ENCODE measurements around the gene KCNV2.
"Not testable (repeated sequence)": the region's sequence is repeated elsewhere in the genome, so short reads cannot be mapped to it uniquely, and the experiment has no call there.

The KCNV2 gene

DNA sequence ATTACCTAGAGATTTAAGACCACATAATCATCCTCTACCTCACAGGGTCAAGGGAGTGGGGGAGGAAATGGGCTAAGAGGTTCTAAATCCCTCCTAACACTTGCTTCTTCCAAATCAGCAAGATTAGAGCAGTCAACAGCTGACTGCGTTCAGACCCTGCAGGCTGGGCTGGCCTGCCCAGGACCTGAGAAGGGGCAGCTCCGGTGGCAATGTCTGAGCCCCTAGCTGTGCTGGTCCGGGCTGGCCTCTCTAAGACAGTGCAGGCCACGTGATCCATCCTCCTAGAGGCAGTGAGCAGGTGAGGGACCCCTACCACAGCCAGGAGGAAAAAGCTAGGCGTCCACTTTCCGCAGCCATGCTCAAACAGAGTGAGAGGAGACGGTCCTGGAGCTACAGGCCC is at the start of gene KCNV2:
KCNV2 (plus strand) TSS at position 126 of the 400 bp plus-strand sequence; CDS start at position 356, 230 bp downstream.
- DNase-seq (ENCODE audit: low read depth, low spot score), result no peak

DNA sequence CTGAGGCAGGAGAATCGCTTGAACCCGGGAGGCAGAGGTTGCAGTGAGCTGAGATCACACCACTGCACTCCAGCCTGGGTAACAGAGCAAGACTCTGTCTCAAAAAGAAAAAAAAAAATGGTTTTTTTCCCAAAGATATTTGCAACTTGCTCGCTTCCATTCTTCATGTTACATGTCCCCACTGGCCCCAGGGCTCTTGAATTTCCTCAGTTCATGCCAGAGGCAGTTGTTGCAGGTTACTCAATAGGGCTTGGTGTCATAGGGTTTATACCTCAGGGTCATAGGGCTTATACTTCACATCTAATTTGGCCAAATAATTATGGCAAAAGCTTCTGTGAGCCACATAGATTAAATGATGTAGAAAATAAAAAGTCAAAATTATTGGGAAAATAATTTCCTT is 44.1 kb upstream of the KCNV2 start:
- DNase-seq (ENCODE audit: low read depth, low spot score), result no peak

DNA sequence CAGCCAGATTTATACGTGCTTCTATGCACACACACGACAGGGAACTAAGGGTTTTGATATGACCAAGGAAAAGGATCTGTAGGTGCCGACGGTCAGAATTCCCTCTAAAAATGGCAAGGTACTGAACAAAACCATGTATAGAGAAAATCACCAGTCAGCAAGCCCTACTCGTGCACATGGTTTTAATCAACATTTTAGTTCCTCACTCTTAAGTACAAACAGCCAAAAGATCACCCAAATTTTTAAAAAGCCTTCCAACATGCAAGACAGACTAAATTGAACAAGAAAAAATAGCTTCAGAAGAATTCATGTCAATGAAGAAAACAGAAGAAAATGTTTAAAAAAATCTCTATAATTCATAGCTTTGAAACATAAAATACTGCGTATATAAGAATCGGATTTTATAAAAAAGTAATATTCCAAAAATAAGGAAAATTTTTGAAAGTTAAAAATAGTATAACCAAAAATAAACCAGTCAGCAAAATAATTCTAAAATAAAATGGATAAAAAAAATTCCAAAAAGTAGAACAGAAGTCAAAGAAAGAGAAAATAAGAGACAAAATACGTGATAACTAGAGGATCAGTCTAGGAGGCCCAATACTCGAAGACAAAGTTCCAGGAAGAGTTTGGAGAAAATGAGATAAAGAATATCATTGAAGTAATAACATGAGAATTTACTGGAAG is 43.0 kb upstream of the KCNV2 start:
- no peak for DNase-seq (ENCODE audit: low read depth, low spot score)

DNA sequence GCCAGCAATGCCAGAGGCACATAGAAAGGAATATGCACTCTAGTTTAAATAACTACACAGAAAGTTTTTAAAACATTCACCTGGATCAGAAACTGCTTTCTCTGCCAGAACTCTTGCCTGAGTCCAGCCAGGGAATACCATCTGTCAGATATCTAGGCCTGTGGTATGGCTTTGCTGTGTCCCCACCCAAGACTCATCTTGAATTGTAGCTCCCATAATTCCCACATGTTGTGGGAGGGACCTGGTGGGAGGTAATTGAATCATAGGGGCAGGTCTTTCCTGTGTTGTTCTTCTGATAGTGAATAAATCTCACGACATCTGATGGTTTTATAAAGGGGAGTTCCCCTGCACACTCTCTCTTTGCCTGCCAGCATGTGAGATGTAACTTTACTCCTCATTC is 41.5 kb upstream of the KCNV2 start:
- DNase-seq (ENCODE audit: low read depth, low spot score), result no peak

DNA sequence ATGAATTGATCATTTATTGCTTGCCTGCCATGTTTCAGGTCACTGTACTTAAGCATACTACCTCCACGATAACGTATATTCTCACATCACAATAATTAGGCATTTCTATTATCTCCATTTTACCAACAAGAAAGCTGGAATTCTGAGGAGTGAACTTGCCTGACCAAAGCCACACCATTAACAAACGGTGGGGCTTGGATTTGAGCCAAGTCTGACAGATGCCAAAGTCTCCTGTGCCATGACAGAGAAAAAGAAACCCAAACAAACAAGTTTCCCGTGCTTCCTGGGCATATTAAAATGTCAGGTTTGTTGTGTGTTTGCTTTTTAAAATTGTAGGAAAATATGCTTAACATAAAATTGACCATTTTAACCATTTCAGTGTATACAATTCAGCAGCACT is 40.8 kb upstream of the KCNV2 start:
- DNase-seq (ENCODE audit: low read depth, low spot score), result peak; percentile 55

DNA sequence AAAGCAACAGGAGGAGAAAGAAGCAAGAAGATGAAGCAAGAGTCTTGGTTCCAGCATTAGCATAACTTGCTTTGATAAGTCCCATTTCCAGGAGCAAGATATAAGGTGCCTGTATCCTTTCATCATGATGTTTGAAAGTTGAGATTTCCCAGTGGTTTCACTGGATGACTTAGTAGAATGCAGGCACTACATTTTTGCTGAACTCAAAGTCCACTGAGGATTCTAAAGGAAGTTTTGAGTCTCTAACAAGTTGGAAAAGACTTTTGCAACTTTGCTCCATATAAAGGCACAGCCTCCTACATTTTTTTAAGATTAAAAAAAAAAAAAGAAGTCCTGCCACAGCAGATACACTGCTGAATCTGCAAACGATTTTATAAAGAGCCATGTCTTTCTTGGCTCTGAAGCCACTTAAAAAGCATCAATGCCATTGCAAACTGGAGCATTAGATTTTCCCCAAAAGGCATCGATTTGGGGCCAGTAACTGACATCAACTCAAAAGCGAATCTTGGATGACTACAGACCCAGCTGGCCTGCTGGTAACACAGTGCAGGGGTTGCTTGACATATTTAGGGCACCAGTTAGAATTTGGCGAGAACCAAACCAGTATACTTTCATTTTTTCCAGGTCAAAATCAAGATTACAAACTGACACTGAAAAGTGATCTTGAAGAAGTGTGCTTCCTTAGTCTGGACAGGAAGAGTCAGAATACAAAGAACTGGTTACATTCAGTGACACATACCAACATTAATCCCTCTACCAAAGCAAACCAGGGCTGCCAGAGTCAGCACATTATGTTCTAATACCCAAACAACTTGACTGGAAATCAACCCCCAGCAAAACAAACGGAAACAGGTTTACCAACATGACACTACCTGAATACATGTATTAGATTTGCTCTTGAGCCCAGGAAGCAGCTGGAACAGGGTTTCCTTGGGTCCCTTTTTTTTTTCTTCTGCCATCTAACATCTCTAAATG is 39.1 kb upstream of the KCNV2 start:
- DNase-seq (ENCODE audit: low read depth, low spot score), result no peak

DNA sequence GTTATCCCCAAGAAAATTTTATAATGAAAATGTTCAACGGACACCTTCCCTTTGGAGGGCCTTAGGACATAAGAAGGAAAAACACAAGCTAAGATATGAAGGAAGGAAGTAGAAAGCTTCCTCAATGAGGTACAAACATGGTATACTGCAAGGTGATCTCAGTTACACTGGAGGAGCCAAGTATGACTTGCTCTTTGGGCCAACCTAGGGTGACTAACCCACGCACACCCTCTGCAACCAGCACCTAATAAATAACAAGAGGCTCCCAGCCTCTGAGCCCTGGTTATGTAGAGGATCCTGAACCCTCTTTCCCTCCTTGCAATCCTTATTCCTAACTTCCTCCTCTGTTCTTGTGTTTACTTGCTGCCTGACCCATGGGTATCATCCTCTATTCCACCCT is 38.3 kb upstream of the KCNV2 start:
- DNase-seq (ENCODE audit: low read depth, low spot score), result no peak

DNA sequence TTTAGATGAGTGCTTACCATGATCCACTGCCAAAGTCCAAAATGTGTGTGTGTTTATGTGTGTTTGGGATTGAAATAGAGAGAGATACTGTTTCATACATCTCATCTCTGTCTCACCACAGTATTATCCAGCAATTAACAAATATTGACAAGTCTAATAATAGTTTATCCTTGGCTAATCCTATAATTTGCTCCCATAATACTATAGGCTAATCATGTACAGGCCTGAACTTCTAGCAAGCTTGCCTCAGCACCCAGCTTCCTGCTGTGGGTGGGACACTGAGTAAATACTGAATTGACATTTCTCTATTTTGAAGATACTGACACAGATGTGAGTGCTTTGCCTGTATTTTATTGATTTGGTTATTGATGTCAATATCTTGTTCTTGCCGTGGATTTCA is 35.3 kb upstream of the KCNV2 start:
- no peak for DNase-seq (ENCODE audit: low read depth, low spot score)

DNA sequence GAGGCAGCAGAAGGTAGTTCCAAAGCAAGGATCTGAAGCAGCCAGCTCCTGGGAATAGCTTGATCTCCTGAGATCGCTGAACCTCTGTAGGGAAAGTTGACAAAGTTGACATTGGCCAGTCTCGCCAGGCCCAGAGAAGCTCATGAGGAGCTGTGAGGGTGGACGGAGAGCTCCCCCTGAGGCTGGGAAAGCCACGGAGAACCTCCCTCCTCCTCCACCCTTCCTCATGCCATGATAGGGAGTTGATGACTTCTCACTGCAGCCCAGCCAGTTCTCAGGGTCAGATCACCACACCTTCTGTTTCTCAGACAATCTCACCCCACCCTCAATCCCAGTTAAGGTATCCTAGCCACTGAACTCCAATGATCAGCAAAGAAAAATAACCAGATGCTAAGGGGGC is 30.4 kb upstream of the KCNV2 start:
- no peak for DNase-seq (ENCODE audit: low read depth, low spot score)

DNA sequence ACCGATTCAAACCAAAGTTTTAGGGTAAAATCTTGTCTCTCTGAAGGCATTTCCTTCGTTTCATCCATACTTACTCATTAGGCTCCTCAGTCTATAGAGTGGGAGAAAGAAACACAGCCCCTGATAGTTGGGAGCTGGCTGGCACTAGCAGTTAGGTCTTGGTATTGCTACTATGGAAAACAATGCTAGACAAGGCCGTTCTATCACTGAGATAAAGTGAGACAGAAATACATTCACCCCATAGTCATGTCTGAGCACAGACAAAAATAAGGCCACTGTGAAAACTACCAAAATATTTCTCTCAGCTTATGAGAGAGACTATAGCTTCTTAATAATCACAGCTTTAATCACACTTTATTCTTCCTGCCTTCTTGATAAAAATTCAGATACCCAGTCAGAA is 28.7 kb upstream of the KCNV2 start:
- DNase-seq (ENCODE audit: low read depth, low spot score), result no peak

DNA sequence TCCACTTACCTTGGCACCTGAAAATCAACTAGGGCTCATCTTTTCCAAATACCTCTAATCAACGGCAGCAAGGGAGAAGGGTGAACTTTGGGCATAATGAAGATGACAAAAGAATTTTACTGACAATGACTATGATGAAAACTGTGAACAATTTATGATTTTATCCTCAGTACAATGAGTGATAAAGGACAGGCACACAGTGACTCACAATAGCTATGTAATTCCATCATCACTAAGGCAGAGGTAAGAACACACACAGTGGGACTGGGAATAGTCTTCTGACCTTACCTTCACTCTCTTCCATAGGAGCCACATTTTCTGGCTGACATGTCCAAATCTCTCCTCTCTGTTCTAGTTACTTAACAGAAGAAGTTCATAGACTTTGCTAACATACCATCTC is 26.1 kb upstream of the KCNV2 start:
- DNase-seq (ENCODE audit: low read depth, low spot score), result no peak

DNA sequence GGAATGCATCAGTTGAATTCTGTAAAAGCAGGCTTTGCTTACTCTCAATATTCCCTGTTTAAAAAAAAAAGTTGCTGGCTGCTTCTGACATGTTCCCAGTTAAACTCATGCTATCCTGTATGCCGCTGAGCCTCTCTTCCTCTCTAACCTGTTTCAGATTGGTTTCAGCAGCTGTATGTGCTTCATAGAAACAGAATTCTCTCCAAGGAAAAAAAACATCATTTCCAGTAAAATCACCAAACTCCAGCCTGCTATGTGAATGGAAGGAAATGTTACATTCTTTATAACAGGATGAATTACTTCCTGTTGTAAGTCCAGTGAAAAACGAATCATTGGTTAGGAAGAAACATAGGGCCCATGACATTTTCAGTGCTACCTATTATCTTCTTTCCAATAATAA is 25.7 kb upstream of the KCNV2 start:
- no peak for DNase-seq (ENCODE audit: low read depth, low spot score)

DNA sequence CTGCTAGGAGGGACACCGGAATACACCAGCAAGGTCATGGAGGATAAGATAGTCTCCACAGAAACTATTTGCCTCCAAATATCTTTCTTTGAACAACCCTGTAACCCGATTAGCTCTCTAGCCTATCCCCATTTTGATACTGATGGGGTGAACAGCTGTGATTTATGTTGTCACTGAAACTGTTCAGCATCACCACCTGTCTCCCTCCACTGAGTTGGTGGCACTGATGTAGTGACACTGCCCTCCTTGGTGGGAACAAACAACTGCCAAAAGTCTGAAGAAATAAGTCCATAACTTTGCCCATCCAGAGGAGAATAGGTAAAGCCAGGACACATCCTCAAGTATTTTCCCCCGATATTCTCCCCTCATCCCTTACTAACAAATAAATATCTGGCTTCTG is 24.3 kb upstream of the KCNV2 start:
- DNase-seq (ENCODE audit: low read depth, low spot score), result no peak

DNA sequence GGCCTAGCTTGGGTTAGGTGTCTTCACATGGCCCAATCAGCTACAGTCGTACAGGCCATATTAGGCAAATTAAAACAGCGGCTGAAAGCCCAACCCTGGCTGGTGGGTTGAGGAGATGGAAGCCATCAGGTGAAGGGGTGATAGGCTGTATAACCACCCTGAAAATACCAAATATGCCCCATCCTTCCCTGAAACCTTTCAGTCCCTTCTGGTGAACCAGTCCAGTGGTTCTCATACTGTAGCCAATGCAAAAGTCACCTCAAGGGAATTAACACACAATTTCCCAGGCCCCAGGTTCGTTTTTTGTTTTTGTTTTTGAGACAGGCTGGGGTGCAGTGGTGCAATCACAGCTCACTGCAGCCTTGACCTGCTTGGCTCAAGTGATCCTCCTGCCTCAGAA is 19.8 kb upstream of the KCNV2 start:
- DNase-seq (ENCODE audit: low read depth, low spot score), result no peak

DNA sequence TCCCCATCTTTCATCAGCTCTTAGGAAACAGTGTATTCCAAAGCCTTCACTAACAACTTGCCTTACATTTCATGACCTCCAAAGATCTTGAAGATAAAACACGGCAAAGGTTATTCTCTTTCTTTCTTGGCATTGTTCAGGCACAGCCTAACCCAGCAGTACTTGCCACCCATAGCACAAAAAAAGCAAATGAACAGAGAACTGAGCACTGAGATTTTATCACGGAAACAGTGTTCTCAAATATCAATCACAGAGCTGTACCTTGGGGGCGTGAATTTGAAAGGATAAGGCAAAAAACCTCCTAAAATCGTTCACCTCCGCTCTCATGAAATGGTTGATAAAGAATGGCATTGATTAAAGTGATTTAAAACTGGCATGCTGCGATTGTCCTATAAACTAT is 16.9 kb upstream of the KCNV2 start:
- no peak for DNase-seq (ENCODE audit: low read depth, low spot score)

DNA sequence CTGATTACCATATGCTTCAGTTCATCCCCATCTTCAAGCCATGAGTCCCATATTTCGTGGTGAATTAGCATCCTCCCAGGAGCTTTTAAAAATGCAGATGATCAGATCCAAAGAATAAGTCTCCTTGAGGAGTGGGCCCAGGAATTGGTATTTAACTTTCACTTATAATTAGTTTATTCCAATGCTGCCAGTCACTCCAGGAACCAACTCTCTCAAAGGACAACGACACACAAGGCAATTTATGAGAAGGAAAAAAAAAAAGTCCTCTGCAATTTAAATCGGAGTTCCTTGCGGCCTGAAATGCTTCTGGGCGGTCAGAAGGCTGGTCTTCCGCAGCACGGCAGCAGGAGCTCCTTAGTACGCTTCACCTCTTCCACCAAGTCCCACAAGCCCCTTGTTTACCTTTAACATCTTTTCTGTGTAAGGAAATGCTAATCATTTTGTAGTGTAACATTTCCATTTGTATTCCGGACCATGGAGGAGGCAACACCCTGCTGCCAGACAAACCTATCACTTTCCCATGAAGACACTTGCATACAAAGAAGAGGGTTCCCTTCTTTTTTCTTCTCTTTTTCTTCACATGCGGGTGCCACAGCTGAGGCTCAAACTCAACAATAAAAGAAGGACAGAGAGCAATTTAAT is 16.3 kb upstream of the KCNV2 start:
- DNase-seq (ENCODE audit: low read depth, low spot score), result no peak

DNA sequence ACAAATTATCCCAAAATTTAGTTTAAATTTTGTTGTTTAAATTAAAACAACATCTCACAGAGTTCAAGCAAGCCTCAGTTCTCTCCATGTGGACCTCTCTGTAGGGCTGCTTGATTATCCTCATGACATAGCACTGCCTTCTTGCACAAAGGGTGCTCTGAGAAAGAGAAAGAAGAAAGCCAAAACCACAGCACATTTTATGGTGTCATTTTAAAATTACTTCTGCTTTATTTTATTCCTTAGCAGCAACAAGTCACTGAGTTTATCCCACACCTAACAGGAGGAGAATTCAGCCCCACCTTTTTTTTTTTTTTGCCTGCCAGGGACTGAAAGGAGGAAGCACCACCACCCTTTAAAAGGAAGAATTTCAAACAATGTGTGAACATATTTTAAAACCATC is 12.8 kb upstream of the KCNV2 start:
- DNase-seq (ENCODE audit: low read depth, low spot score), result peak; percentile 19

DNA sequence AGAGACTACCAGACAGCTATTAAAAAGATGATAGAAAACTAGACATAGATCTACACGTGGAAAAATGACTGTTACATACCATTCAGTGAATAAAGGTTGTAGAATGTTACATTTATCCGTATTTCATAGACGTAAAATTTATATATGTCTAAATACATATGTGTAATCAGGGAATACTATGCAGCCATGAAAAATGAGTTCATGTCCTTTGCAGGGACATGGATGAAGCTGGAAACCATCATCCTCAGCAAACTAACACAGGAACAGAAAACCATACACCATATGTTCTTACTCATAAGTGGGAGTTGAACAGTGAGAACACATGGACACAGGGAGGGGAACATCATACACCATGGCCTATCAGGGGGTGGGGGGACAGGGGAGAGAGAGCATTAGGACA is 10.1 kb upstream of the KCNV2 start:
- not testable (repeated sequence) for DNase-seq (ENCODE audit: low read depth, low spot score)

DNA sequence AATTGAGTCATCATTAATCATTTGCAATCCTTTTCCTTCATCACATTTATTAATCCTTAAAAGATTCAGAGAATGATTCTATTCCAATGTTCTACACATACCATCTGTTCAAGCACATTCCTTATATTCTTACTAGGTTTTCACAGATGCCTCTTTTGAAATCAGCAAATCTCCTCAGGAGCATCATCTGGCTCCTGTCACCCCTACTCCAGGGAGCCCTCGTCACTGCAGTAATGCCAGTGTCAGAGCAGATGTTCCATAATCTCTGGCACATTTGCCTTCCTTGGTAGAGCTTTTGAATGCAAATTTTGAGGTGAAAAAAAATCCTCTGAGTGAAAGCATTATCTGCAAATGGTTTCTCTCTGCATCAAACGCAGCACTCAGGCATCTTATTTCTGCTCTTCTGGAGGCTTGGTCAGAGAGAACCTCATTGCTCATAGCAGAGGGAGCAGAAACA is 7.6 kb upstream of the KCNV2 start:
- no peak for DNase-seq (ENCODE audit: low read depth, low spot score)

DNA sequence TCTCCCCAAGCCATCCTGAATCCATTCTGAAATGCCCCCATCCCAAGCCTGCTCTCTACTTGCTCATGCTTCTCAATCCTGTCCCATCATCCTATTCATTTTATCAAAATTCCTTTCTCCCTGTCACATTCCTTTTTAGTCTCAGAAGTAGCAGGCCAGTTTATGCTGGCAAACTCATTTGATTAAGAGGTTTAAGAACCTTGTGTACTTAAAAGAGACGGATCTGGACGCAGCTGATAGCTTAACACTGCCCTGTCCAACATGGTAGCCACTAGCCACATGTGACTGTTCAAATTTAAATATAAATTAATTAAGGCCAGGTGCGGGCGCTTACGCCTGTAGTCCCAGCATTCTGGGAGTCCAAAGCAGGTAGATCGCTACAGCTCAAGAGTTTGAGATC is 5.6 kb upstream of the KCNV2 start:
- DNase-seq (ENCODE audit: low read depth, low spot score), result no peak

DNA sequence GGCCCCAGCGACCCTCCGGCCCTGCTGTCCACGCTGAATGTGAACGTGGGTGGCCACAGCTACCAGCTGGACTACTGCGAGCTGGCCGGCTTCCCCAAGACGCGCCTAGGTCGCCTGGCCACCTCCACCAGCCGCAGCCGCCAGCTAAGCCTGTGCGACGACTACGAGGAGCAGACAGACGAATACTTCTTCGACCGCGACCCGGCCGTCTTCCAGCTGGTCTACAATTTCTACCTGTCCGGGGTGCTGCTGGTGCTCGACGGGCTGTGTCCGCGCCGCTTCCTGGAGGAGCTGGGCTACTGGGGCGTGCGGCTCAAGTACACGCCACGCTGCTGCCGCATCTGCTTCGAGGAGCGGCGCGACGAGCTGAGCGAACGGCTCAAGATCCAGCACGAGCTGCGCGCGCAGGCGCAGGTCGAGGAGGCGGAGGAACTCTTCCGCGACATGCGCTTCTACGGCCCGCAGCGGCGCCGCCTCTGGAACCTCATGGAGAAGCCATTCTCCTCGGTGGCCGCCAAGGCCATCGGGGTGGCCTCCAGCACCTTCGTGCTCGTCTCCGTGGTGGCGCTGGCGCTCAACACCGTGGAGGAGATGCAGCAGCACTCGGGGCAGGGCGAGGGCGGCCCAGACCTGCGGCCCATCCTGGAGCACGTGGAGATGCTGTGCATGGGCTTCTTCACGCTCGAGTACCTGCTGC is 839 bp downstream of the KCNV2 start:
- DNase-seq (ENCODE audit: low read depth, low spot score), result no peak

DNA sequence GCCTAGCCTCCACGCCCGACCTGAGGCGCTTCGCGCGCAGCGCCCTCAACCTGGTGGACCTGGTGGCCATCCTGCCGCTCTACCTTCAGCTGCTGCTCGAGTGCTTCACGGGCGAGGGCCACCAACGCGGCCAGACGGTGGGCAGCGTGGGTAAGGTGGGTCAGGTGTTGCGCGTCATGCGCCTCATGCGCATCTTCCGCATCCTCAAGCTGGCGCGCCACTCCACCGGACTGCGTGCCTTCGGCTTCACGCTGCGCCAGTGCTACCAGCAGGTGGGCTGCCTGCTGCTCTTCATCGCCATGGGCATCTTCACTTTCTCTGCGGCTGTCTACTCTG is 1.4 kb downstream of the KCNV2 start:
- no peak for DNase-seq (ENCODE audit: low read depth, low spot score)

All from astrocyte of the hippocampus (primary cell).